Right forelimb (tissue), 1 donor: ENCODE data around the gene FXYD6.
"Not testable (repeated sequence)": the region's sequence is repeated elsewhere in the genome, so short reads cannot be mapped to it uniquely, and the experiment has no call there.

Experiments
- DNase-seq: peaks from one replicate; pipeline ENCODE4 v3.0.0-alpha.2; 2018

The FXYD6 gene

GRCh38 chr11:117868088-117868487, 8.4 kb downstream of the FXYD6 start:
- peak; percentile 35 for DNase-seq

GRCh38 chr11:117866526-117866925, 9.9 kb downstream of the FXYD6 start:
- DNase-seq = peak; percentile 39

GRCh38 chr11:117865546-117865945, 10.9 kb downstream of the FXYD6 start:
- not testable (repeated sequence) for DNase-seq

GRCh38 chr11:117863383-117863782, 13.1 kb downstream of the FXYD6 start:
- DNase-seq = no peak

- no peak for DNase-seq
Observed at GRCh38 chr11:117862753-117863152, 13.7 kb downstream of the FXYD6 start.

- peak; percentile 45 for DNase-seq
Observed at GRCh38 chr11:117862019-117862725, 14.3 kb downstream of the FXYD6 start.

GRCh38 chr11:117861151-117862018, 15.1 kb downstream of the FXYD6 start:
- peak; percentile 69 for DNase-seq

- peak; percentile 42 for DNase-seq
Observed at GRCh38 chr11:117860139-117860538, 16.3 kb downstream of the FXYD6 start.

- peak; percentile 20 for DNase-seq
Observed at GRCh38 chr11:117859488-117860112, 16.9 kb downstream of the FXYD6 start.

GRCh38 chr11:117859061-117859460, 17.4 kb downstream of the FXYD6 start:
- no peak for DNase-seq

GRCh38 chr11:117857734-117858414, 18.6 kb downstream of the FXYD6 start:
- peak; percentile 46 for DNase-seq

GRCh38 chr11:117855912-117856651, 20.4 kb downstream of the FXYD6 start:
- DNase-seq = peak; percentile 41

- peak; percentile 44 for DNase-seq
Observed at GRCh38 chr11:117855186-117855845, 21.1 kb downstream of the FXYD6 start.

- DNase-seq = no peak
Observed at GRCh38 chr11:117852309-117852708, 24.1 kb downstream of the FXYD6 start.

- DNase-seq = peak; percentile 45
Observed at GRCh38 chr11:117851852-117852251, 24.6 kb downstream of the FXYD6 start.

GRCh38 chr11:117851106-117851505, 25.4 kb downstream of the FXYD6 start:
- DNase-seq = peak; percentile 58

GRCh38 chr11:117849781-117850414, 26.6 kb downstream of the FXYD6 start:
- peak; percentile 21 for DNase-seq

GRCh38 chr11:117843666-117844484, 32.6 kb downstream of the FXYD6 start:
- DNase-seq = peak; percentile 89

- DNase-seq = peak; percentile 32
Observed at GRCh38 chr11:117842131-117842941, 34.1 kb downstream of the FXYD6 start.
